ES-I3 (cell line): Measurements from ENCODE around the gene KRT36.

Experiments used
- H3K36me3 ChIP-seq: 2 replicates; pipeline ENCODE4 v1.6.1; 2013; ENCODE audit warnings: mild to moderate bottlenecking, low read length, control low read depth, moderate library complexity; ENCODE audit not compliant: insufficient read depth
- H3K4me1 ChIP-seq: 2 replicates; pipeline ENCODE4 v1.6.1; 2013; ENCODE audit warnings: mild to moderate bottlenecking, control low read depth, low read length; ENCODE audit not compliant: insufficient read depth
- H3K9ac ChIP-seq: 2 replicates; pipeline ENCODE4 v1.6.1; 2013; ENCODE audit warnings: low read depth, mild to moderate bottlenecking, low read length, moderate library complexity
- H3K9me3 ChIP-seq: 2 replicates; pipeline ENCODE4 v1.6.1; 2013; ENCODE audit warnings: mild to moderate bottlenecking, low read length, moderate library complexity; ENCODE audit not compliant: control insufficient read depth, insufficient read depth

Gene KRT36

GRCh38 chr17:41499714-41500113 lies 10.0 kb upstream of the KRT36 start:
- Histone ChIP-seq H3K4me1 (peaks cover 25% of the 10 kb centered on the region), H3K9ac (no peak overlapping the region), H3K9me3 (no peaks in the 10 kb centered on the region)

GRCh38 chr17:41498276-41498675 lies 8.6 kb upstream of the KRT36 start:
- Histone ChIP-seq H3K9ac (no peak overlapping the region), H3K9me3 (no peaks in the 10 kb centered on the region), H3K36me3 (no peaks in the 10 kb centered on the region), H3K4me1 (peaks cover 25% of the 10 kb centered on the region)

More at GRCh38 chr17:41499714-41500113, 10.0 kb upstream of the KRT36 start:
- H3K36me3 ChIP-seq, result no peaks in the 10 kb centered on the region

- Histone ChIP-seq H3K36me3 (no peaks in the 10 kb centered on the region), H3K4me1 (peaks cover 25% of the 10 kb centered on the region), H3K9ac (no peak overlapping the region), H3K9me3 (no peaks in the 10 kb centered on the region)
Observed at GRCh38 chr17:41496803-41497484, 7.2 kb upstream of the KRT36 start.

- H3K4me1 ChIP-seq, result peaks cover 1% of the 10 kb centered on the region; the same call in 1 of the 2 replicates
Observed at GRCh38 chr17:41494524-41494923, 4.8 kb upstream of the KRT36 start.

GRCh38 chr17:41492771-41493170 lies 3.1 kb upstream of the KRT36 start:
- H3K9ac ChIP-seq, result no peak overlapping the region
- no peaks in the 10 kb centered on the region for H3K36me3 ChIP-seq
- no peaks in the 10 kb centered on the region for H3K9me3 ChIP-seq
- H3K4me1 ChIP-seq, result no peaks in the 10 kb centered on the region; the same call in 1 of the 2 replicates

More at GRCh38 chr17:41494524-41494923, 4.8 kb upstream of the KRT36 start:
- no peaks in the 10 kb centered on the region for H3K9me3 ChIP-seq
- H3K36me3 ChIP-seq, result no peaks in the 10 kb centered on the region
- H3K9ac ChIP-seq, result no peak overlapping the region

GRCh38 chr17:41492351-41492750 lies 2.6 kb upstream of the KRT36 start:
- Histone ChIP-seq H3K9me3 (no peaks in the 10 kb centered on the region), H3K36me3 (no peaks in the 10 kb centered on the region), H3K9ac (no peak overlapping the region), H3K4me1 (no peaks in the 10 kb centered on the region; the same call in 1 of the 2 replicates)

GRCh38 chr17:41491476-41491875 lies 1.8 kb upstream of the KRT36 start:
- H3K9ac ChIP-seq, result no peak overlapping the region
- H3K9me3 ChIP-seq, result no peaks in the 10 kb centered on the region
- H3K36me3 ChIP-seq, result no peaks in the 10 kb centered on the region
- no peaks in the 10 kb centered on the region; the same call in 1 of the 2 replicates for H3K4me1 ChIP-seq

GRCh38 chr17:41490000-41490990 lies 585 bp upstream of the KRT36 start:
- Histone ChIP-seq H3K4me1 (no peaks in the 10 kb centered on the region; the same call in 1 of the 2 replicates), H3K9me3 (no peaks in the 10 kb centered on the region), H3K36me3 (no peaks in the 10 kb centered on the region), H3K9ac (no peak overlapping the region)

GRCh38 chr17:41486809-41487530 lies 2.7 kb downstream of the KRT36 start:
- Histone ChIP-seq H3K9me3 (no peaks in the 10 kb centered on the region), H3K4me1 (no peaks in the 10 kb centered on the region), H3K36me3 (no peaks in the 10 kb centered on the region), H3K9ac (no peak overlapping the region)

- no peaks in the 10 kb centered on the region for H3K4me1 ChIP-seq
- no peaks in the 10 kb centered on the region for H3K9me3 ChIP-seq
- no peaks in the 10 kb centered on the region for H3K36me3 ChIP-seq
- H3K9ac ChIP-seq, result no peak overlapping the region
Observed at GRCh38 chr17:41486316-41486715, 3.4 kb downstream of the KRT36 start.

GRCh38 chr17:41484920-41485904 lies 4.5 kb downstream of the KRT36 start:
- no peak overlapping the region for H3K9ac ChIP-seq
- H3K4me1 ChIP-seq, result no peaks in the 10 kb centered on the region
- no peaks in the 10 kb centered on the region for H3K36me3 ChIP-seq
- H3K9me3 ChIP-seq, result no peaks in the 10 kb centered on the region

- Histone ChIP-seq H3K9ac (no peak overlapping the region), H3K9me3 (no peaks in the 10 kb centered on the region), H3K4me1 (no peaks in the 10 kb centered on the region), H3K36me3 (no peaks in the 10 kb centered on the region)
Observed at GRCh38 chr17:41483991-41484826, 5.5 kb downstream of the KRT36 start.

GRCh38 chr17:41483531-41483930 lies 6.2 kb downstream of the KRT36 start:
- Histone ChIP-seq H3K4me1 (no peaks in the 10 kb centered on the region), H3K9me3 (no peaks in the 10 kb centered on the region), H3K9ac (no peak overlapping the region), H3K36me3 (no peaks in the 10 kb centered on the region)
